HG02588 (cell line): ENCODE measurements around the gene ADAM8.

ENCODE experiments used
- ATAC-seq: cut with Tn5 transposase; IDR thresholded peaks from one replicate; pipeline ENCODE4 v1.9.1; 2021; ENCODE audit warnings: mild to moderate bottlenecking, moderate library complexity; ENCODE audit not compliant: unreplicated experiment

The ADAM8 gene

GRCh38 chr10:133251388-133252222 lies 25.1 kb downstream of the ADAM8 start:
- ATAC-seq, result no peak

- ATAC-seq, result no peak
Measured at GRCh38 chr10:133249975-133250754, 26.5 kb downstream of the ADAM8 start.

- ATAC-seq, result no peak
Measured at GRCh38 chr10:133249094-133249780, 27.4 kb downstream of the ADAM8 start.

GRCh38 chr10:133248334-133248715 lies 28.3 kb downstream of the ADAM8 start:
- ATAC-seq, result no peak

- no peak for ATAC-seq
Measured at GRCh38 chr10:133247681-133248333, 28.9 kb downstream of the ADAM8 start.

- ATAC-seq, result no peak
Measured at GRCh38 chr10:133246236-133246626, 30.4 kb downstream of the ADAM8 start.

GRCh38 chr10:133245439-133246235 lies 31.0 kb downstream of the ADAM8 start:
- ATAC-seq, result no peak

GRCh38 chr10:133243593-133243992 lies 33.1 kb downstream of the ADAM8 start:
- ATAC-seq, result no peak

GRCh38 chr10:133242611-133243356 lies 33.9 kb downstream of the ADAM8 start:
- no peak for ATAC-seq

GRCh38 chr10:133241501-133242205 lies 35.0 kb downstream of the ADAM8 start:
- no peak for ATAC-seq

- no peak for ATAC-seq
Measured at GRCh38 chr10:133239990-133240389, 36.7 kb downstream of the ADAM8 start.

GRCh38 chr10:133238466-133238804 lies 38.2 kb downstream of the ADAM8 start:
- no peak for ATAC-seq

- ATAC-seq, result no peak
Measured at GRCh38 chr10:133237588-133238465, 38.8 kb downstream of the ADAM8 start, which contains the start of gene VENTX. VENTX (plus strand) TSS chr10:133237855; CDS start chr10:133237915, 60 bp downstream.

GRCh38 chr10:133237241-133237587 lies 39.5 kb downstream of the ADAM8 start:
- no peak for ATAC-seq

GRCh38 chr10:133236401-133237240 lies 40.0 kb downstream of the ADAM8 start:
- no peak for ATAC-seq

GRCh38 chr10:133235932-133236331 lies 40.7 kb downstream of the ADAM8 start:
- no peak for ATAC-seq

GRCh38 chr10:133235265-133235855 lies 41.3 kb downstream of the ADAM8 start:
- no peak for ATAC-seq
